BJ (cell line): ENCODE data around the gene SPINT1. TPM values are rescaled to one million over a fixed set of nuclear protein-coding genes. Genes with fewer than 3 reads are reported as not detected.

Source experiments
- CTCF ChIA-PET: fragments of 350-600 bp; formaldehyde crosslinking; extraction: SDS; loops from one replicate; lab custom pipeline; 2021; ENCODE audit warnings: antibody characterized with exemption, inconsistent platforms; lab: Yijun Ruan, JAX
- POLR2A ChIA-PET: fragments of 300-600 bp; sonication (Branson Sonifier 250); formaldehyde crosslinking; extraction: SDS; loops from one replicate; lab custom pipeline; 2021; ENCODE audit warnings: antibody characterized with exemption; lab: Charles Lee
- DNase-seq: peaks from one replicate; pipeline ENCODE4 v3.0.0-alpha.2; 2011; ENCODE audit warnings: low read depth
- H3K27me3 ChIP-seq: 2 replicates; pipeline ENCODE4 v1.6.0; 2011; ENCODE audit warnings: low read length; ENCODE audit not compliant: control insufficient read depth, insufficient read depth
- H3K36me3 ChIP-seq: 2 replicates; pipeline ENCODE4 v1.5.1; 2011; ENCODE audit warnings: low read length; ENCODE audit not compliant: control insufficient read depth, insufficient read depth
- H3K4me3 ChIP-seq: 2 replicates; pipeline ENCODE4 v1.5.1; 2011; ENCODE audit warnings: low read depth, mild to moderate bottlenecking, control low read depth, low read length
- CTCF ChIP-seq: IDR thresholded peaks from 2 replicates; pipeline ENCODE4 v1.5.1; 2011; ENCODE audit warnings: low read depth, mild to moderate bottlenecking, control low read depth, inconsistent platforms, low read length, moderate library complexity; ENCODE audit not compliant: insufficient read depth
- polyA plus RNA-seq: library from polyadenylated mRNA; depleted of rRNA; stranded (reverse); fragments of >200 nt; gene quantifications from 2 replicates; pipeline ENCODE4 v1.2.3, GENCODE V29; 2011

SPINT1 gene
- polyA plus RNA-seq, 1 experiment: 1.1 TPM

GRCh38 chr15:40852529-40852928, 8.7 kb downstream of the SPINT1 start:
- 0 out of 2 replicates have a peak, but pooled peaks cover 1% of the 10 kb centered on the region for H3K27me3 ChIP-seq
- H3K4me3 ChIP-seq: no peak overlapping the region
- POLR2A ChIA-PET: interaction anchor here (0.6 kb wide), 1 partner anchor 42 kb away, joined by 3 read pairs; the partner anchor contains the start of gene VPS18
- TF ChIP-seq CTCF: no peak
- DNase-seq: no peak
- no peaks in the 10 kb centered on the region for H3K36me3 ChIP-seq
- CTCF ChIA-PET: interaction anchor here (1.9 kb wide), 1 partner anchor 13 kb away, joined by 10 read pairs; no protein-coding TSS in a partner anchor

GRCh38 chr15:40853241-40853890, 9.5 kb downstream of the SPINT1 start:
- TF ChIP-seq CTCF: no peak
- no peak for DNase-seq
- H3K4me3 ChIP-seq: no peak overlapping the region
- POLR2A ChIA-PET: interaction anchor here (0.6 kb wide), 1 partner anchor 41 kb away, joined by 3 read pairs; the partner anchor contains the start of gene VPS18
- no peaks in the 10 kb centered on the region for H3K27me3 ChIP-seq
- CTCF ChIA-PET: interaction anchor here (1.9 kb wide), 1 partner anchor 14 kb away, joined by 10 read pairs; no protein-coding TSS in a partner anchor
- no peaks in the 10 kb centered on the region for H3K36me3 ChIP-seq

GRCh38 chr15:40854161-40854560, 10.3 kb downstream of the SPINT1 start:
- POLR2A ChIA-PET: no interaction called here
- H3K27me3 ChIP-seq: no peaks in the 10 kb centered on the region
- H3K4me3 ChIP-seq: no peak overlapping the region
- no peaks in the 10 kb centered on the region for H3K36me3 ChIP-seq
- CTCF ChIA-PET: interaction anchor here (1.3 to 1.9 kb wide), 4 partner anchors 10 to 49 kb away, joined by 3 to 10 read pairs (median 4); partner anchors contain the start of gene SPINT1
- no peak for TF ChIP-seq CTCF
- DNase-seq: no peak

- Histone ChIP-seq H3K4me3 (no peak overlapping the region), H3K36me3 (no peaks in the 10 kb centered on the region), H3K27me3 (no peaks in the 10 kb centered on the region)
- no peak for TF ChIP-seq CTCF
- no peak for DNase-seq
- CTCF ChIA-PET: interaction anchor here (0.6 to 7.4 kb wide), 8 partner anchors 8 to 49 kb away, joined by 3 to 201 read pairs (median 12); partner anchors contain the start of gene SPINT1
- POLR2A ChIA-PET: interaction anchor here (1.0 kb wide), 1 partner anchor 38 kb away, joined by 3 read pairs; the partner anchor contains the start of gene VPS18
Observed at GRCh38 chr15:40855706-40856234, 11.9 kb downstream of the SPINT1 start.

GRCh38 chr15:40856746-40857145, 12.9 kb downstream of the SPINT1 start:
- no peak for DNase-seq
- H3K4me3 ChIP-seq: no peak overlapping the region
- no peaks in the 10 kb centered on the region for H3K36me3 ChIP-seq
- no peaks in the 10 kb centered on the region for H3K27me3 ChIP-seq
- POLR2A ChIA-PET: interaction anchor here (1.0 kb wide), 1 partner anchor 37 kb away, joined by 3 read pairs; the partner anchor contains the start of gene VPS18
- no peak for TF ChIP-seq CTCF
- CTCF ChIA-PET: interaction anchor here (0.6 to 7.4 kb wide), 22 partner anchors 10 to 1059 kb away, joined by 3 to 201 read pairs (median 6); partner anchors contain the start of genes DNAJC17, GCHFR, SPINT1 and ZFYVE19
